ENCODE measurements around the gene SUMO3. TPM values are rescaled to one million over a fixed set of nuclear protein-coding genes. Genes with fewer than 3 reads are reported as not detected.

SUMO3 gene
- total and polyA plus RNA-seq, 2 of the 4 experiments (the other 2 are of a cell fraction) = 64.9 to 101 TPM

DNA sequence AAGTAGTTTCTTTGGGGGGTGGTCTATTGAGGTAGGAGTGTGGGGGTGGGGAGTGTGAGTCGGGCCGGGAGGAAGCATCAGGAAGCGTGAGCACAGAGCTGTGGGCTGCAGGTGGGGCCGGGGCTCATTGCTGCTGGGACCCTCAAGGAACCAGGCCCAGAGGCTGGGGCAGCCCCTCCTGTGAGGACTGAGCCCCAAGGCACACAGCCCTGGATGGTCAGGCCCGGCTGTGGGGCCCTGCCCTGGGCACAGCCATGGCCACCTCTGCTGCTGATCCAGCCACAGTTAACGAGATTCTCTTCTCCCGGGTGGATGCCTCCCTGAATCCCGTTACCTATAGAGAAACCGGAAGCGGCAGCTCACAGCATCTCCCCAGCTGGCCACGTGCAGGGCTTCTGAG lies 22.9 kb upstream of the SUMO3 start:
- H4K20me1 ChIP-seq (ENCODE audit: insufficient read depth, low read length) = no peaks in the 10 kb centered on the region; the same call in 1 of the 2 replicates
- H4K8ac ChIP-seq (ENCODE audit: low read depth in 2 of 2, low read length in 2 of 2) = no peak overlapping the region
- no peak overlapping the region for H2BK15ac ChIP-seq (ENCODE audit: low read depth, low read length)
- no peak overlapping the region for H3K56ac ChIP-seq (ENCODE audit: extremely low read depth, insufficient read depth, low read length)
- H3K36me3 ChIP-seq (ENCODE audit: control insufficient read depth, insufficient read depth, low read length) = no peaks in the 10 kb centered on the region
- TF ChIP-seq, protein P1, sequence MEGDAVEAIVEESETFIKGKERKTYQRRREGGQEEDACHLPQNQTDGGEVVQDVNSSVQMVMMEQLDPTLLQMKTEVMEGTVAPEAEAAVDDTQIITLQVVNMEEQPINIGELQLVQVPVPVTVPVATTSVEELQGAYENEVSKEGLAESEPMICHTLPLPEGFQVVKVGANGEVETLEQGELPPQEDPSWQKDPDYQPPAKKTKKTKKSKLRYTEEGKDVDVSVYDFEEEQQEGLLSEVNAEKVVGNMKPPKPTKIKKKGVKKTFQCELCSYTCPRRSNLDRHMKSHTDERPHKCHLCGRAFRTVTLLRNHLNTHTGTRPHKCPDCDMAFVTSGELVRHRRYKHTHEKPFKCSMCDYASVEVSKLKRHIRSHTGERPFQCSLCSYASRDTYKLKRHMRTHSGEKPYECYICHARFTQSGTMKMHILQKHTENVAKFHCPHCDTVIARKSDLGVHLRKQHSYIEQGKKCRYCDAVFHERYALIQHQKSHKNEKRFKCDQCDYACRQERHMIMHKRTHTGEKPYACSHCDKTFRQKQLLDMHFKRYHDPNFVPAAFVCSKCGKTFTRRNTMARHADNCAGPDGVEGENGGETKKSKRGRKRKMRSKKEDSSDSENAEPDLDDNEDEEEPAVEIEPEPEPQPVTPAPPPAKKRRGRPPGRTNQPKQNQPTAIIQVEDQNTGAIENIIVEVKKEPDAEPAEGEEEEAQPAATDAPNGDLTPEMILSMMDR (conservative IDR thresholded peaks at IDR 0.05; ENCODE audit: low read depth, low read length) = no peak
- TF ChIP-seq RFX5 (IDR thresholded peaks at IDR 0.05; ENCODE audit: low read depth, low read length) (no peak), SMC3 (IDR thresholded peaks at IDR 0.05; ENCODE audit: low read depth, low read length) (no peak), CHD1 (IDR thresholded peaks at IDR 0.05; ENCODE audit: low read depth, low read length) (no peak), USF2 (IDR thresholded peaks at IDR 0.05; ENCODE audit: low read depth, low read length) (no peak), RCOR1 (IDR thresholded peaks at IDR 0.05; ENCODE audit: insufficient replicate concordance, low read length) (no peak), RAD21 (IDR thresholded peaks at IDR 0.05; ENCODE audit: low read length) (no peak), MXI1 (IDR thresholded peaks at IDR 0.05; ENCODE audit: borderline replicate concordance, low read depth, low read length) (no peak), BHLHE40 (IDR thresholded peaks at IDR 0.05; ENCODE audit: low read depth, low read length) (no peak), NFE2L2 (IDR thresholded peaks at IDR 0.05; ENCODE audit: low read depth, low read length) (no peak), POLR2A (IDR thresholded peaks at IDR 0.05; ENCODE audit: low read depth, low read length) (no peak), FOS (IDR thresholded peaks at IDR 0.05; ENCODE audit: low read depth, low read length) (no peak), MAZ (IDR thresholded peaks at IDR 0.05; ENCODE audit: borderline replicate concordance, low read depth, low read length) (no peak), CEBPB (IDR thresholded peaks at IDR 0.05; ENCODE audit: low read depth, low read length) (no peak)
- TF ChIP-seq, protein P2, sequence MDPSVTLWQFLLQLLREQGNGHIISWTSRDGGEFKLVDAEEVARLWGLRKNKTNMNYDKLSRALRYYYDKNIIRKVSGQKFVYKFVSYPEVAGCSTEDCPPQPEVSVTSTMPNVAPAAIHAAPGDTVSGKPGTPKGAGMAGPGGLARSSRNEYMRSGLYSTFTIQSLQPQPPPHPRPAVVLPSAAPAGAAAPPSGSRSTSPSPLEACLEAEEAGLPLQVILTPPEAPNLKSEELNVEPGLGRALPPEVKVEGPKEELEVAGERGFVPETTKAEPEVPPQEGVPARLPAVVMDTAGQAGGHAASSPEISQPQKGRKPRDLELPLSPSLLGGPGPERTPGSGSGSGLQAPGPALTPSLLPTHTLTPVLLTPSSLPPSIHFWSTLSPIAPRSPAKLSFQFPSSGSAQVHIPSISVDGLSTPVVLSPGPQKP (IDR thresholded peaks at IDR 0.05; ENCODE audit: borderline replicate concordance, low read depth, low read length) = no peak
- H3K27ac ChIP-seq (ENCODE audit: insufficient read depth, low read length) = no peak overlapping the region
- POLR2A ChIA-PET (ENCODE audit: unreplicated experiment) = no interaction called here
- dilution Hi-C loops (cut with HindIII; ENCODE audit: low sequenced_read_pairs, unreplicated experiment) (no loop called here), in situ Hi-C loops (cut with MboI; ENCODE audit: low sequenced_read_pairs) (no loop called here), intact Hi-C loops (cut with micrococcal nuclease) (no loop called here)
- no peak overlapping the region for H2BK5ac ChIP-seq (ENCODE audit: low read depth, low read length, poor library complexity, severe bottlenecking)
- H3K23ac ChIP-seq (ENCODE audit: low read depth, low read length) = no peak overlapping the region
- H4K91ac ChIP-seq (ENCODE audit: insufficient read depth, low read depth, low read length) = no peak overlapping the region
- no peak overlapping the region for H2AK5ac ChIP-seq (ENCODE audit: low read depth, low read length)
- no peaks in the 10 kb centered on the region for H3K9me1 ChIP-seq (ENCODE audit: insufficient read depth, low read length)
- no peak overlapping the region for H2AFZ ChIP-seq (replicated peaks; ENCODE audit: low read length, poor library complexity)
- no peak overlapping the region for H2AK9ac ChIP-seq (replicated peaks; ENCODE audit: low read depth, low read length, poor library complexity)
- H3K4me3 ChIP-seq (ENCODE audit: insufficient read depth, low read depth, low read length) = no peak overlapping the region
- H3K18ac ChIP-seq (ENCODE audit: low read depth, low read length) = no peak overlapping the region
- no peak overlapping the region for H2BK120ac ChIP-seq (ENCODE audit: low read depth, low read length)
- no peak overlapping the region for H3K4me2 ChIP-seq (ENCODE audit: low read depth, low read length)
- CTCF ChIA-PET = interaction anchor here (0.7 kb wide), 1 partner anchor 331 kb away, joined by 8 read pairs; no protein-coding TSS in a partner anchor
- H3K9ac ChIP-seq (ENCODE audit: low read depth, low read length) = no peak overlapping the region
- H3K9me3 ChIP-seq (ENCODE audit: control insufficient read depth, insufficient read depth, low read length) = no peaks in the 10 kb centered on the region
- no peak overlapping the region for H2BK20ac ChIP-seq (ENCODE audit: low read depth, low read length)
- no TSS peak for BruUV-seq (replicated peaks)
- H3K14ac ChIP-seq (replicated peaks; ENCODE audit: low read depth, low read length) = no peak overlapping the region
- DNase-seq (no peak), ATAC-seq (ENCODE audit: low read depth) (no peak)
- 94% methylated on average over 2 of the region's 11 CpGs; no CpG with 5 or more reads in 1 of the 2 experiments for WGBS, 2 experiments (ENCODE audit: extremely low coverage in 2 of 2, insufficient read length in 1 of 2)
- H3K4me1 ChIP-seq (ENCODE audit: control insufficient read depth, insufficient read depth, low read length) = peaks cover 7% of the 10 kb centered on the region; the same call in 1 of the 2 replicates
- no peaks in the 10 kb centered on the region for H3K79me1 ChIP-seq (ENCODE audit: low read depth in 1 of 2, low read length in 2 of 2)
- H3K27me3 ChIP-seq (ENCODE audit: control insufficient read depth, insufficient read depth, low read length) = peaks cover 28% of the 10 kb centered on the region
- no peak overlapping the region for H4K5ac ChIP-seq (ENCODE audit: low read depth, low read length)
- H3K4ac ChIP-seq (ENCODE audit: low read depth, low read length) = no peak overlapping the region

Data from IMR-90 (cell line).